Thyroid gland (tissue), 4 donors: Measurements from ENCODE around the gene PKM. TPM values are rescaled to one million over a fixed set of nuclear protein-coding genes. Genes with fewer than 3 reads are reported as not detected.

Source experiments
- DNase-seq, 2 donors: peaks; one replicate each; pipeline ENCODE4 v3.0.0-alpha.2; 2019
- H3K27ac ChIP-seq, 3 donors: fragments of 200-600 bp; sonication (generic); 1 replicate in 2 of 3; 2 replicates in 1 of 3; pipeline ENCODE4 v1.5.1; 2016 to 2019; ENCODE audit warnings: mild to moderate bottlenecking in 1 of 3, moderate library complexity in 1 of 3
- H3K27me3 ChIP-seq: fragments of 200-600 bp; sonication (generic); one replicate; pipeline ENCODE4 v1.5.1; 2019
- H3K36me3 ChIP-seq, 2 donors: fragments of 200-600 bp; sonication (generic); one replicate each; pipeline ENCODE4 v1.5.1; 2016 to 2019
- H3K4me1 ChIP-seq, 2 donors: fragments of 200-600 bp; sonication (generic); one replicate each; pipeline ENCODE4 v1.5.1; 2017 to 2019
- H3K4me3 ChIP-seq, 3 donors: fragments of 200-600 bp; sonication (generic); replicated peaks in 1 of 3; 1 replicate in 2 of 3; 2 replicates in 1 of 3; pipeline ENCODE4 v1.5.1; 2016; ENCODE audit warnings: mild to moderate bottlenecking in 1 of 3
- H3K9me3 ChIP-seq: fragments of 200-600 bp; sonication (generic); one replicate; pipeline ENCODE4 v1.5.1; 2017
- POLR2A ChIP-seq, 2 donors: fragments of 450-650 bp; IDR thresholded peaks; one replicate each; pipeline ENCODE4 v1.6.1; 2017; ENCODE audit warnings: antibody characterized with exemption in 2 of 2, mild to moderate bottlenecking in 2 of 2, moderate library complexity in 1 of 2
- WGBS, 2 donors: methylation state at CpG; one replicate each; pipeline ENCODE4 v1.1.5; 2017; 5-methylcytosine and 5-hydroxymethylcytosine counted together
- intact Hi-C: fragments of 100-400 bp; cut with DNase I; formaldehyde crosslinking; loops from one replicate; pipeline ENCODE4 v1.15.1; 2023
- total RNA-seq, 4 donors: library from RNA; depleted of rRNA; stranded (reverse); fragments of >200 nt; gene quantifications; one replicate each; pipeline ENCODE4 v1.2.3, GENCODE V29; 2016
- TF ChIP-seq, protein P1 (sequence below), 6 experiments: fragments of 200-600 bp in 3 of 6; fragments of 450-650 bp in 3 of 6; sonication (generic) in 3 of 6; IDR thresholded peaks; one replicate each; pipeline ENCODE4 v1.5.1; 2016 to 2019; ENCODE audit warnings: antibody characterized with exemption in 6 of 6, mild to moderate bottlenecking in 2 of 6, inconsistent platforms in 1 of 6, moderate library complexity in 1 of 6

PKM gene
- total RNA-seq, 4 donors from 2014 or later = 270 to 587 (median 340) TPM

GRCh38 chr15:72272997-72273352 lies 42.0 kb upstream of the PKM start:
- 44 to 51% methylated on average over 9 to 10 of the region's 10 CpGs for WGBS, 2 donors
- intact Hi-C loops = loop anchor here (5.0 kb wide), 1 partner anchor 71 kb away; no protein-coding TSS in a partner anchor
- TF ChIP-seq POLR2A (IDR thresholded peaks at IDR 0.05) = no peak
- TF ChIP-seq, protein P1, sequence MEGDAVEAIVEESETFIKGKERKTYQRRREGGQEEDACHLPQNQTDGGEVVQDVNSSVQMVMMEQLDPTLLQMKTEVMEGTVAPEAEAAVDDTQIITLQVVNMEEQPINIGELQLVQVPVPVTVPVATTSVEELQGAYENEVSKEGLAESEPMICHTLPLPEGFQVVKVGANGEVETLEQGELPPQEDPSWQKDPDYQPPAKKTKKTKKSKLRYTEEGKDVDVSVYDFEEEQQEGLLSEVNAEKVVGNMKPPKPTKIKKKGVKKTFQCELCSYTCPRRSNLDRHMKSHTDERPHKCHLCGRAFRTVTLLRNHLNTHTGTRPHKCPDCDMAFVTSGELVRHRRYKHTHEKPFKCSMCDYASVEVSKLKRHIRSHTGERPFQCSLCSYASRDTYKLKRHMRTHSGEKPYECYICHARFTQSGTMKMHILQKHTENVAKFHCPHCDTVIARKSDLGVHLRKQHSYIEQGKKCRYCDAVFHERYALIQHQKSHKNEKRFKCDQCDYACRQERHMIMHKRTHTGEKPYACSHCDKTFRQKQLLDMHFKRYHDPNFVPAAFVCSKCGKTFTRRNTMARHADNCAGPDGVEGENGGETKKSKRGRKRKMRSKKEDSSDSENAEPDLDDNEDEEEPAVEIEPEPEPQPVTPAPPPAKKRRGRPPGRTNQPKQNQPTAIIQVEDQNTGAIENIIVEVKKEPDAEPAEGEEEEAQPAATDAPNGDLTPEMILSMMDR (IDR thresholded peaks at IDR 0.05) = peak in 1 of 6 experiments; percentile 0

DNA sequence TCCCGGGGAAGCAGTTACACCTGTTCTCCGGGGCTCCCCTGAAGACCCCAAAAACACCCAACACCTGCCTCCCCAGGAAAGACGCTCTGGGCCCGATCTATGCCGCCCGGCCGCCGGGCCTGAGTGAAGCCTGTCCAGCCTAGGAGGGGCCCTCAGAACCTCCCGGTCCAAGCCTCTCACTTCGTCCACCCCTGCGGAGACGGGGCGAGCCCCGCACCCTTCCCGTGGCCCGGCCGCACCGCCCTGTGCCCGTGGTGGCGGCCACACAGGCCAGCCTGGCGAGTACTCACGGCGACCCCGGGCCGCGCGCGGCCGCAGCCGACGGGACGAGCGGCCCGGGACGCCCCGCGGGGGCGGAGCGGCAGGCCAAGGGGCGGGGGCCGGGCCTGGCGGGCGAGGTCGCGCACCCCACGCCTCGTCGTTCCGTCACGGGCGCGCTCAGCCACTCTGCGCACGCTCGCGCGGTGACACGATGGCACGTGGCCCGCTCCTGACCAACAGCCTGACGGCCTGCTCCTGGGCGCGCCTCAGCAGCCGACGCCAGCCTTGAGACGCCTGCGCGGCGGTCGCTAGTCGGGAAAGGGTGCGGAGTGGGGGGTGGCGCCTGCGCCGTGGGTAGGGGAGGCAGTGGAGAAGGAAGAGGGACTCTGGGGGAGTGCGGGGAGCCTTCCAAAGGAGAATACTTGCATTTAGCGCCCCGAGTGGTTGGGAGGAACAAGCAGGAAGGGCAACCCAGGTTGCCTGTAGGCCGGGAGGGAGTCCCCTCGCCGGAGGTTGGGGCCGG lies 41.4 kb upstream of the PKM start, which contains the start of gene PARP6:
TSS of gene PARP6 (minus strand) at position 342 of the 784 bp plus-strand sequence. CDS start 5,077 bp downstream, outside the sequence.
- WGBS, 2 donors = 0 to 1% methylated on average over 14 to 33 of the region's 82 CpGs
- H3K36me3 ChIP-seq = no peaks in the 10 kb centered on the region
- H3K27ac ChIP-seq = peak within 1 kb of the TSS; percentile 52 to 81 (median 78)
- peak; percentile 99 for DNase-seq
- H3K4me3 ChIP-seq = peak within 1 kb of the TSS; percentile 57 to 88 (median 80)
- TF ChIP-seq POLR2A (IDR thresholded peaks at IDR 0.05) = peak in 1 of 2 donors; percentile 75
- TF ChIP-seq, protein P1 (IDR thresholded peaks at IDR 0.05) = peak; percentile 30 to 94 (median 63)
- intact Hi-C loops = loop anchor here (5.0 kb wide), 1 partner anchor 70 kb away; no protein-coding TSS in a partner anchor
- H3K4me1 ChIP-seq = peaks cover 9 to 21% of the 10 kb centered on the region in 2 donors
- H3K9me3 ChIP-seq = no peaks in the 10 kb centered on the region
- no peaks in the 10 kb centered on the region for H3K27me3 ChIP-seq

More at GRCh38 chr15:72272997-72273352, 42.0 kb upstream of the PKM start:
- H3K9me3 ChIP-seq = no peaks in the 10 kb centered on the region
- H3K27me3 ChIP-seq = no peaks in the 10 kb centered on the region
- peak overlapping the region in 1 of 3 donors; percentile 5 for H3K4me3 ChIP-seq
- no peak for DNase-seq
- no peaks in the 10 kb centered on the region for H3K36me3 ChIP-seq
- H3K27ac ChIP-seq = peak overlapping the region in 2 of 3 donors; percentile 27 to 70
- H3K4me1 ChIP-seq = peaks cover 9 to 21% of the 10 kb centered on the region in 2 donors

GRCh38 chr15:72271895-72272212 lies 40.9 kb upstream of the PKM start:
- Histone ChIP-seq H3K4me3 (peak overlapping the region; percentile 57 to 88 (median 80)), H3K36me3 (peaks cover under 1 to 5% of the 10 kb centered on the region in 2 donors), H3K27ac (peak overlapping the region; percentile 52 to 81 (median 78)), H3K4me1 (peaks cover 9 to 21% of the 10 kb centered on the region in 2 donors), H3K9me3 (no peaks in the 10 kb centered on the region), H3K27me3 (no peaks in the 10 kb centered on the region)
- intact Hi-C loops = loop anchor here (5.0 kb wide), 1 partner anchor 70 kb away; no protein-coding TSS in a partner anchor
- TF ChIP-seq POLR2A (IDR thresholded peaks at IDR 0.05) = no peak
- TF ChIP-seq, protein P1 (IDR thresholded peaks at IDR 0.05) = no peak
- 4 to 7% methylated on average over 4 to 13 of the region's 13 CpGs for WGBS, 2 donors
- DNase-seq = no peak

DNA sequence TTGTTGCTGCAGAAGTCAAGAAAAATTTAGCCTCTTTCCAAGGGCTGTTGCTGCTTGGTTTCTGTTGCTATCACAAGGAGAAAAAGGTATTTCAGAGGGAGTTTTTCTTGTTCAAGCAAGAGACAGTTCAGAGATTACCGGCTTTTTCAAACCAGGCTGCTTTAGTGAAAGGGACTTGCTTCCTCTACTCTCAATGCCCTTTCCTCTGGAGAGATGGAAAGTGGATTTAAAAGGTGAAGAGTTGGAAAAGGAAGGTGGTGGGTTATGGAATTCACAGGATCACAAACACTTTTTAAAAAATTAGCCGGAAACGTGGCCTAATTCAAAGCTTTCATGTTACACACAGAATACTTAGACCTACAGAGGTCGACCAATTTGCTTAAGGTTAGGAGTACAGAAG lies 40.2 kb upstream of the PKM start:
- TF ChIP-seq, protein P1 (IDR thresholded peaks at IDR 0.05) = no peak
- no peak for TF ChIP-seq POLR2A (IDR thresholded peaks at IDR 0.05)
- peaks cover 7 to 11% of the 10 kb centered on the region in 2 donors for H3K36me3 ChIP-seq
- WGBS, 2 donors = 74 to 80% methylated on average over 4 of the region's 4 CpGs
- DNase-seq = no peak
- H3K9me3 ChIP-seq = no peaks in the 10 kb centered on the region
- no peak overlapping the region for H3K27ac ChIP-seq
- H3K4me3 ChIP-seq = peak overlapping the region in 1 of 3 donors; percentile 80
- no peaks in the 10 kb centered on the region for H3K27me3 ChIP-seq
- intact Hi-C loops = loop anchor here (5.0 kb wide), 1 partner anchor 69 kb away; no protein-coding TSS in a partner anchor
- peaks cover 9 to 21% of the 10 kb centered on the region in 2 donors for H3K4me1 ChIP-seq

GRCh38 chr15:72269739-72270138 lies 38.7 kb upstream of the PKM start:
- no peaks in the 10 kb centered on the region for H3K27me3 ChIP-seq
- H3K27ac ChIP-seq = no peak overlapping the region
- H3K9me3 ChIP-seq = no peaks in the 10 kb centered on the region
- TF ChIP-seq POLR2A (IDR thresholded peaks at IDR 0.05) = no peak
- TF ChIP-seq, protein P1 (IDR thresholded peaks at IDR 0.05) = no peak
- no peak overlapping the region for H3K4me3 ChIP-seq
- WGBS, 2 donors = 93 to 98% methylated on average over 4 of the region's 4 CpGs
- intact Hi-C loops = loop anchor here (5.0 kb wide), 1 partner anchor 67 kb away; no protein-coding TSS in a partner anchor
- DNase-seq = no peak
- H3K36me3 ChIP-seq = peaks cover 22 to 25% of the 10 kb centered on the region in 2 donors
- H3K4me1 ChIP-seq = peaks cover 9 to 21% of the 10 kb centered on the region in 2 donors
